GM12878 (cell line): Measurements from ENCODE around the gene PLBD1. TPM values are rescaled to one million over a fixed set of nuclear protein-coding genes. Genes with fewer than 3 reads are reported as not detected.
A peak's percentile ranks its signal among the peaks of the same experiment; 100 is the strongest.

Experiments
- ATAC-seq: fragments of 200-7000 bp; cut with Tn5 transposase; 3 replicates; pipeline ENCODE4 v1.9.1; 2020; ENCODE audit warnings: mild to moderate bottlenecking, moderate library complexity
- BruUV-seq: library from RNA; stranded (reverse); fragments of 400-500 nt; replicated peaks from 2 replicates; lab custom pipeline; 2021; lab: Mats Ljungman, UMichigan
- CTCF ChIA-PET: fragments of 300-600 bp; sonication (Branson Sonifier 250); formaldehyde crosslinking; extraction: SDS; loops from one replicate; lab custom pipeline; 2021; ENCODE audit warnings: inconsistent platforms; lab: Yijun Ruan, JAX
- POLR2A ChIA-PET: fragments of 350-600 bp; formaldehyde crosslinking; extraction: SDS; loops from one replicate; lab custom pipeline; 2021; ENCODE audit warnings: inconsistent platforms; lab: Charles Lee
- RAD21 ChIA-PET: fragments of 300-600 bp; sonication (Branson Sonifier 250); formaldehyde crosslinking; loops from one replicate; lab custom pipeline; 2023; ENCODE audit warnings: antibody characterized with exemption; ENCODE audit not compliant: unreplicated experiment; lab: Charles Lee
- SMC1A ChIA-PET: fragments of 300-600 bp; sonication (Branson Sonifier 250); formaldehyde crosslinking; loops from one replicate; lab custom pipeline; 2023; ENCODE audit not compliant: unreplicated experiment, uncharacterized antibody; lab: Charles Lee
- DNase-seq: peaks from one replicate; pipeline ENCODE4 v3.0.0-alpha.2; 2011; ENCODE audit warnings: low read depth, low spot score
- FAIRE-seq: peaks from 3 replicates; lab custom pipeline; 2011; peaks lifted over from hg19 to GRCh38; lab: Jason Lieb, UNC
- H2AFZ ChIP-seq: 2 replicates; pipeline ENCODE4 v1.6.0; 2011; ENCODE audit warnings: low read depth, low read length, control low read depth; ENCODE audit not compliant: control insufficient read depth
- H3K27ac ChIP-seq: 2 replicates; pipeline ENCODE4 v1.5.1; 2011; ENCODE audit warnings: control low read depth; ENCODE audit not compliant: control insufficient read depth, insufficient read depth
- H3K27me3 ChIP-seq, 2 experiments: replicated peaks in 1 of 2; 2 replicates each; pipeline versions ENCODE4 v1.6.0 to v1.6.1; 2011; ENCODE audit warnings: low read length in 1 of 2; ENCODE audit not compliant: control insufficient read depth in 2 of 2, insufficient read depth in 2 of 2
- H3K36me3 ChIP-seq, 2 experiments: 2 replicates each; pipeline ENCODE4 v1.5.1; 2011; ENCODE audit warnings: low read length in 1 of 2; ENCODE audit not compliant: control insufficient read depth in 2 of 2, insufficient read depth in 2 of 2
- H3K4me1 ChIP-seq: 2 replicates; pipeline ENCODE4 v1.6.1; 2011; ENCODE audit warnings: mild to moderate bottlenecking, low read length, moderate library complexity, mixed read lengths; ENCODE audit not compliant: control insufficient read depth, insufficient read depth
- H3K4me2 ChIP-seq: 2 replicates; pipeline ENCODE4 v1.6.0; 2011; ENCODE audit warnings: control low read depth; ENCODE audit not compliant: control insufficient read depth, insufficient read depth
- H3K4me3 ChIP-seq: fragments of 200-600 bp; sonication (generic); 2 replicates; pipeline ENCODE4 v1.5.1; 2016
- H3K79me2 ChIP-seq: 2 replicates; pipeline ENCODE4 v1.6.0; 2011; ENCODE audit warnings: low read length; ENCODE audit not compliant: control insufficient read depth, insufficient read depth
- H3K9ac ChIP-seq: 2 replicates; pipeline ENCODE4 v1.8.0; 2011; ENCODE audit warnings: low read length, control low read depth, mixed read lengths; ENCODE audit not compliant: control insufficient read depth, insufficient read depth
- H3K9me3 ChIP-seq: replicated peaks from 3 replicates; pipeline ENCODE4 v1.5.1; 2011; ENCODE audit warnings: mild to moderate bottlenecking, low read length; ENCODE audit not compliant: control insufficient read depth, insufficient read depth
- H4K20me1 ChIP-seq: 2 replicates; pipeline ENCODE4 v1.6.0; 2011; ENCODE audit not compliant: control insufficient read depth, insufficient read depth
- BMI1 ChIP-seq: fragments of 450-650 bp; IDR thresholded peaks from 2 replicates; pipeline ENCODE4 v1.6.1; 2016; ENCODE audit warnings: mild to moderate bottlenecking, moderate library complexity, borderline replicate concordance
- CBFB ChIP-seq: IDR thresholded peaks from 2 replicates; pipeline ENCODE4 v1.6.1; 2016; ENCODE audit warnings: antibody characterized with exemption, low read depth
- CREB1 ChIP-seq: IDR thresholded peaks from 2 replicates; pipeline ENCODE4 v1.6.1; 2012; ENCODE audit warnings: low read depth, mild to moderate bottlenecking, inconsistent platforms
- CREM ChIP-seq: IDR thresholded peaks from 2 replicates; pipeline ENCODE4 v1.6.1; 2014; ENCODE audit warnings: antibody characterized with exemption, low read depth
- CTCF ChIP-seq, 3 experiments: IDR thresholded peaks in 2 of 3; conservative IDR thresholded peaks in 1 of 3; 2 replicates each; pipeline ENCODE4 v1.5.1; 2011; ENCODE audit warnings: low read depth in 3 of 3, low read length in 3 of 3, mild to moderate bottlenecking in 3 of 3, control low read depth in 2 of 3, moderate library complexity in 2 of 3, inconsistent platforms in 1 of 3, mixed read lengths in 1 of 3; ENCODE audit not compliant: control insufficient read depth in 2 of 3, insufficient read depth in 1 of 3; ENCODE audit errors: extremely low read depth in 1 of 3
- IRF4 ChIP-seq: IDR thresholded peaks from 2 replicates; pipeline ENCODE4 v1.6.1; 2011; ENCODE audit warnings: low read depth, low read length
- MLLT1 ChIP-seq: fragments of 450-650 bp; IDR thresholded peaks from 2 replicates; pipeline ENCODE4 v1.6.1; 2016; ENCODE audit warnings: mild to moderate bottlenecking
- PML ChIP-seq: IDR thresholded peaks from 2 replicates; pipeline ENCODE4 v1.6.1; 2012; ENCODE audit warnings: low read length, inconsistent platforms
- POU2F2 ChIP-seq: IDR thresholded peaks from 3 replicates; pipeline ENCODE4 v1.6.1; 2011; ENCODE audit warnings: low read depth, mild to moderate bottlenecking, low read length, borderline replicate concordance
- SMC3 ChIP-seq: IDR thresholded peaks from 2 replicates; pipeline ENCODE4 v1.6.1; 2011; ENCODE audit warnings: low read length, improper control_type of control experiment, borderline replicate concordance
- SRF ChIP-seq, 2 experiments: IDR thresholded peaks; 2 replicates each; pipeline ENCODE4 v1.6.1; 2011; ENCODE audit warnings: low read depth in 2 of 2, low read length in 2 of 2, mild to moderate bottlenecking in 1 of 2, moderate library complexity in 1 of 2
- SUZ12 ChIP-seq: fragments of 200-600 bp; sonication (generic); IDR thresholded peaks from one replicate; pipeline ENCODE4 v1.6.1; 2018; ENCODE audit warnings: antibody characterized with exemption, mild to moderate bottlenecking; ENCODE audit not compliant: unreplicated experiment
- TCF3 ChIP-seq: IDR thresholded peaks from 2 replicates; pipeline ENCODE4 v1.6.1; 2012; ENCODE audit warnings: low read depth, mild to moderate bottlenecking, low read length, borderline replicate concordance; ENCODE audit not compliant: insufficient read depth
- ZNF217 ChIP-seq: fragments of 450-650 bp; IDR thresholded peaks from 2 replicates; pipeline ENCODE4 v1.6.1; 2017; ENCODE audit warnings: antibody characterized with exemption, mild to moderate bottlenecking
- ZZZ3 ChIP-seq: IDR thresholded peaks from 2 replicates; pipeline ENCODE4 v1.6.1; 2011; ENCODE audit warnings: low read depth; ENCODE audit not compliant: control insufficient read depth, insufficient read length
- WGBS: methylation state at CpG from one replicate; pipeline ENCODE4 v1.1.6; 2016; ENCODE audit warnings: low lambda C conversion rate; ENCODE audit not compliant: insufficient replicate concordance, insufficient coverage; ENCODE audit errors: missing lambda C conversion rate; 5-methylcytosine and 5-hydroxymethylcytosine counted together
- in situ Hi-C: fragments of 300-500 bp; cut with MboI; formaldehyde crosslinking; loops from 9 replicates; pipeline ENCODE4 v1.14.3; 2018; ENCODE audit warnings: mixed read lengths
- intact Hi-C: fragments of 100-400 bp; cut with micrococcal nuclease; formaldehyde crosslinking; loops from one replicate; pipeline ENCODE4 v1.14.2; 2022; ENCODE audit not compliant: unreplicated experiment
- polyA plus RNA-seq, 11 experiments: library from polyadenylated mRNA; depleted of rRNA in 4 of 11; unstranded in 6 of 11; stranded (reverse) in 5 of 11; fragments of >200 nt; fragmentation: Nextera tagmentation in 4 of 11; fragmentation: Illumina TruSeq in 1 of 11; extraction: Ambion mirVana in 4 of 11; extraction: Trizol in 1 of 11; gene quantifications; 1 replicate in 1 of 11; 2 replicates in 10 of 11; pipeline versions ENCODE4 v1.2.1 to v1.2.3, GENCODE V29; 2011 to 2016; ENCODE audit warnings: inconsistent platforms in 2 of 11, missing spikeins in 2 of 11, low read depth in 1 of 11
- total RNA-seq, 4 experiments: library from RNA; depleted of rRNA in 3 of 4; stranded (reverse); fragments of >200 nt in 3 of 4; fragmentation: Illumina TruSeq in 1 of 4; extraction: Trizol in 1 of 4; gene quantifications; 2 replicates each; pipeline versions ENCODE4 v1.2.1 to v1.2.3, GENCODE V29; 2013 to 2021
- TF ChIP-seq, protein P1 (sequence below): fragments of 450-650 bp; IDR thresholded peaks from 2 replicates; pipeline ENCODE4 v1.6.1; 2017; ENCODE audit warnings: mild to moderate bottlenecking, low read depth, inconsistent platforms; ENCODE audit not compliant: poor library complexity, severe bottlenecking
- TF ChIP-seq, protein P2 (sequence below): IDR thresholded peaks from 2 replicates; pipeline ENCODE4 v1.6.1; 2011; ENCODE audit warnings: mild to moderate bottlenecking, low read depth, low read length, moderate library complexity; ENCODE audit not compliant: insufficient replicate concordance

Gene PLBD1
- total and polyA plus RNA-seq, 10 of the 15 experiments (the other 5 are each of a cell fraction or from before 2014, with no cell fraction given): 0.19 to 0.54 (median 0.27) TPM; not detected in 1

GRCh38 chr12:14613718-14614117, 46.0 kb upstream of the PLBD1 start:
- POLR2A ChIA-PET: no interaction called here
- Histone ChIP-seq H3K4me2 (peak overlapping the region; percentile 94), H3K4me3 (peak overlapping the region; percentile 24; the same call in 1 of the 2 replicates), H3K9me3 (peaks cover 18% of the 10 kb centered on the region), H3K79me2 (no peaks in the 10 kb centered on the region), H2AFZ (peak overlapping the region; percentile 80), H3K4me1 (peaks cover 27% of the 10 kb centered on the region), H3K27ac (peak overlapping the region; percentile 82), H3K36me3 (no peaks in the 10 kb centered on the region), H3K9ac (peak overlapping the region; percentile 58), H3K27me3 (no peaks in the 10 kb centered on the region), H4K20me1 (no peaks in the 10 kb centered on the region)
- RAD21 ChIA-PET: interaction anchor here (0.9 to 2.5 kb wide), 6 partner anchors 15 to 376 kb away, joined by 3 to 9 read pairs (median 5); no protein-coding TSS in a partner anchor
- CTCF ChIA-PET: interaction anchor here (0.7 to 2.3 kb wide), 9 partner anchors 14 to 456 kb away, joined by 3 to 12 read pairs (median 4); no protein-coding TSS in a partner anchor
- WGBS: 0% methylated on average over 1 of the region's 1 CpG
- SMC1A ChIA-PET: interaction anchor here (1.0 to 3.6 kb wide), 9 partner anchors 13 to 393 kb away, joined by 3 to 30 read pairs (median 5); partner anchors contain the start of gene ATF7IP
- intact Hi-C loops: loop anchor here (2.0 to 10.0 kb wide), 4 partner anchors 36 to 375 kb away; partner anchors contain the start of gene ATF7IP
- ATAC-seq (peak; percentile 95), FAIRE-seq (peak; percentile 85), DNase-seq (peak; percentile 93)
- BruUV-seq: no TSS peak
- in situ Hi-C loops: loop anchor here (10.0 kb wide), 1 partner anchor 341 kb away; no protein-coding TSS in a partner anchor
- TF ChIP-seq BMI1: peak; percentile 61; the same call in 1 of the 2 replicates
- peak; percentile 92 for TF ChIP-seq CREM
- TF ChIP-seq, protein P1, sequence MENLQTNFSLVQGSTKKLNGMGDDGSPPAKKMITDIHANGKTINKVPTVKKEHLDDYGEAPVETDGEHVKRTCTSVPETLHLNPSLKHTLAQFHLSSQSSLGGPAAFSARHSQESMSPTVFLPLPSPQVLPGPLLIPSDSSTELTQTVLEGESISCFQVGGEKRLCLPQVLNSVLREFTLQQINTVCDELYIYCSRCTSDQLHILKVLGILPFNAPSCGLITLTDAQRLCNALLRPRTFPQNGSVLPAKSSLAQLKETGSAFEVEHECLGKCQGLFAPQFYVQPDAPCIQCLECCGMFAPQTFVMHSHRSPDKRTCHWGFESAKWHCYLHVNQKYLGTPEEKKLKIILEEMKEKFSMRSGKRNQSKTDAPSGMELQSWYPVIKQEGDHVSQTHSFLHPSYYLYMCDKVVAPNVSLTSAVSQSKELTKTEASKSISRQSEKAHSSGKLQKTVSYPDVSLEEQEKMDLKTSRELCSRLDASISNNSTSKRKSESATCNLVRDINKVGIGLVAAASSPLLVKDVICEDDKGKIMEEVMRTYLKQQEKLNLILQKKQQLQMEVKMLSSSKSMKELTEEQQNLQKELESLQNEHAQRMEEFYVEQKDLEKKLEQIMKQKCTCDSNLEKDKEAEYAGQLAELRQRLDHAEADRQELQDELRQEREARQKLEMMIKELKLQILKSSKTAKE: peak; percentile 93
- TF ChIP-seq POU2F2: peak; percentile 77; the same call in 1 of the 3 replicates
- no peak for TF ChIP-seq CTCF (IDR thresholded peaks at IDR 0.05 in 2 of 3, conservative IDR thresholded peaks at IDR 0.05 in 1 of 3; ENCODE audit: control insufficient read depth in 2 of 3, extremely low read depth in 1 of 3, insufficient read depth in 1 of 3, low read depth in 3 of 3, low read length in 3 of 3)
- peak; percentile 92 for TF ChIP-seq TCF3
- peak; percentile 62; the same call in 1 of the 2 replicates for TF ChIP-seq CREB1
- no peak for TF ChIP-seq SUZ12
- TF ChIP-seq, protein P2, sequence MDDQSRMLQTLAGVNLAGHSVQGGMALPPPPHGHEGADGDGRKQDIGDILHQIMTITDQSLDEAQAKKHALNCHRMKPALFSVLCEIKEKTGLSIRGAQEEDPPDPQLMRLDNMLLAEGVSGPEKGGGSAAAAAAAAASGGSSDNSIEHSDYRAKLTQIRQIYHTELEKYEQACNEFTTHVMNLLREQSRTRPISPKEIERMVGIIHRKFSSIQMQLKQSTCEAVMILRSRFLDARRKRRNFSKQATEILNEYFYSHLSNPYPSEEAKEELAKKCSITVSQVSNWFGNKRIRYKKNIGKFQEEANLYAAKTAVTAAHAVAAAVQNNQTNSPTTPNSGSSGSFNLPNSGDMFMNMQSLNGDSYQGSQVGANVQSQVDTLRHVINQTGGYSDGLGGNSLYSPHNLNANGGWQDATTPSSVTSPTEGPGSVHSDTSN: peak; percentile 91
- no peak for TF ChIP-seq SMC3
- TF ChIP-seq ZZZ3: no peak
- peak; percentile 98 for TF ChIP-seq IRF4
- TF ChIP-seq ZNF217: peak; percentile 81; the same call in 1 of the 2 replicates
- TF ChIP-seq PML: peak; percentile 62; the same call in 1 of the 2 replicates
- peak; percentile 61 for TF ChIP-seq CBFB
- peak in 1 of 2 experiments; percentile 80; a peak in 2 of 4 replicates for TF ChIP-seq SRF (IDR thresholded peaks at IDR 0.05; ENCODE audit: low read depth in 2 of 2, low read length in 2 of 2)
- TF ChIP-seq MLLT1: peak; percentile 33; the same call in 1 of the 2 replicates
